ENCODE measurements around the gene C5. TPM values are rescaled to one million over a fixed set of nuclear protein-coding genes. Genes with fewer than 3 reads are reported as not detected.

C5 gene
- total and polyA plus RNA-seq, 9 of the 15 experiments (the other 6 are each of a cell fraction or from before 2014, with no cell fraction given) = 0.08 to 0.91 (median 0.42) TPM

- FAIRE-seq = no peak
- H3K9ac ChIP-seq (ENCODE audit: insufficient read depth in 1 of 2, low read depth in 2 of 2, low read length in 2 of 2) = no peak overlapping the region
- ATAC-seq = no peak
- no peaks in the 10 kb centered on the region for H3K79me2 ChIP-seq (ENCODE audit: control insufficient read depth, insufficient read depth, low read length)
- no peaks in the 10 kb centered on the region for H3K36me3 ChIP-seq (ENCODE audit: control insufficient read depth, insufficient read depth, low read length)
- H3K4me1 ChIP-seq (replicated peaks in 1 of 2; ENCODE audit: control insufficient read depth in 2 of 2, insufficient read depth in 2 of 2, low read length in 2 of 2) = peaks cover 0 to 2% of the 10 kb centered on the region in 2 experiments; a peak in 2 of 5 replicates
- H3K4me3 ChIP-seq = no peak overlapping the region
- TF ChIP-seq ZNF174 (CRISPR knock-in tag; IDR thresholded peaks at IDR 0.05) (no peak), ZNF316 (IDR thresholded peaks at IDR 0.05) (0 out of 2 replicates have a peak, but pooled peaks have one; percentile 17)
- H2AFZ ChIP-seq (ENCODE audit: low read depth, low read length) = no peak overlapping the region
- 4% methylated on average over 1 of the region's 1 CpG for WGBS (ENCODE audit: insufficient coverage, low coverage, missing lambda C conversion rate)
- DNase-seq (ENCODE audit: extremely low read depth in 1 of 4, low spot score in 3 of 4) = no peak
- no TSS peak for BruUV-seq (replicated peaks)
- H3K27ac ChIP-seq (ENCODE audit: extremely low read depth, low read depth, low read length) = no peak overlapping the region
- in situ Hi-C loops (cut with MboI) = no loop called here
- no peaks in the 10 kb centered on the region for H3K9me3 ChIP-seq (replicated peaks; ENCODE audit: control insufficient read depth, insufficient read depth, low read depth, low read length)
- no peaks in the 10 kb centered on the region for H4K20me1 ChIP-seq (replicated peaks; ENCODE audit: control insufficient read depth, insufficient read depth, low read length)
- ChIA-PET CTCF (ENCODE audit: low intra/inter-chr PET ratio) (no interaction called here), POLR2A (no interaction called here)
- H3K9me1 ChIP-seq (ENCODE audit: control insufficient read depth, insufficient read depth, low read length) = no peaks in the 10 kb centered on the region
- intact Hi-C loops (cut with micrococcal nuclease) = no loop called here
- H3K4me2 ChIP-seq (ENCODE audit: insufficient read depth, low read length) = no peak overlapping the region
- H3K27me3 ChIP-seq (ENCODE audit: control insufficient read depth in 2 of 2, insufficient read depth in 2 of 2, low read length in 2 of 2) = peaks cover 4 to 6% of the 10 kb centered on the region in 2 experiments; a peak in 2 of 5 replicates
Observed at GRCh38 chr9:120974921-120975320, 75.2 kb downstream of the C5 start.

- ChIA-PET POLR2A (interaction anchor here (1.1 kb wide), 1 partner anchor 9 kb away, joined by 3 read pairs; no protein-coding TSS in a partner anchor), CTCF (ENCODE audit: low intra/inter-chr PET ratio) (no interaction called here)
- H3K9me3 ChIP-seq (replicated peaks; ENCODE audit: control insufficient read depth, insufficient read depth, low read depth, low read length) = no peaks in the 10 kb centered on the region
- H3K79me2 ChIP-seq (ENCODE audit: control insufficient read depth, insufficient read depth, low read length) = no peaks in the 10 kb centered on the region
- no peak overlapping the region for H3K4me3 ChIP-seq
- no peak overlapping the region for H3K4me2 ChIP-seq (ENCODE audit: insufficient read depth, low read length)
- no peaks in the 10 kb centered on the region for H3K9me1 ChIP-seq (ENCODE audit: control insufficient read depth, insufficient read depth, low read length)
- DNase-seq (ENCODE audit: extremely low read depth in 1 of 4, low spot score in 3 of 4) = no peak
- no peak for FAIRE-seq
- H3K27me3 ChIP-seq (ENCODE audit: control insufficient read depth in 2 of 2, insufficient read depth in 2 of 2, low read length in 2 of 2) = peaks cover 4 to 6% of the 10 kb centered on the region in 2 experiments; a peak in 3 of 5 replicates
- in situ Hi-C loops (cut with MboI) = no loop called here
- H3K27ac ChIP-seq (ENCODE audit: extremely low read depth, low read depth, low read length) = no peak overlapping the region
- no peaks in the 10 kb centered on the region for H3K4me1 ChIP-seq (replicated peaks in 1 of 2; ENCODE audit: control insufficient read depth in 2 of 2, insufficient read depth in 2 of 2, low read length in 2 of 2)
- H2AFZ ChIP-seq (ENCODE audit: low read depth, low read length) = no peak overlapping the region
- peak; percentile 40; the same call in 1 of the 3 replicates for ATAC-seq
- TF ChIP-seq KDM1A (IDR thresholded peaks at IDR 0.05) (peak; percentile 35 to 50; a peak in 3 of 4 replicates), KDM2B (CRISPR knock-in tag; IDR thresholded peaks at IDR 0.05) (no peak), CGGBP1 (CRISPR knock-in tag; IDR thresholded peaks at IDR 0.05) (no peak), RCOR1 (IDR thresholded peaks at IDR 0.05; ENCODE audit: borderline replicate concordance in 1 of 2, low read depth in 2 of 2, low read length in 2 of 2) (peak in 1 of 2 experiments; percentile 47; a peak in 1 of 4 replicates), USF2 (CRISPR knock-in tag; IDR thresholded peaks at IDR 0.05) (no peak), ZBTB17 (CRISPR knock-in tag; IDR thresholded peaks at IDR 0.05) (0 out of 2 replicates have a peak, but pooled peaks have one; percentile 32), ZNF740 (CRISPR knock-in tag; IDR thresholded peaks at IDR 0.05) (no peak), ZNF740 (tag; IDR thresholded peaks at IDR 0.05) (no peak), CBFA2T3 (IDR thresholded peaks at IDR 0.05) (peak; percentile 29; the same call in 1 of the 2 replicates)
- BruUV-seq (replicated peaks) = no TSS peak
- intact Hi-C loops (cut with micrococcal nuclease) = no loop called here
- WGBS (ENCODE audit: insufficient coverage, low coverage, missing lambda C conversion rate) = 5% methylated on average over 2 of the region's 2 CpGs
- no peaks in the 10 kb centered on the region for H3K36me3 ChIP-seq (ENCODE audit: control insufficient read depth, insufficient read depth, low read length)
- no peak overlapping the region for H3K9ac ChIP-seq (ENCODE audit: insufficient read depth in 1 of 2, low read depth in 2 of 2, low read length in 2 of 2)
- H4K20me1 ChIP-seq (replicated peaks; ENCODE audit: control insufficient read depth, insufficient read depth, low read length) = no peaks in the 10 kb centered on the region
Observed at GRCh38 chr9:120974181-120974580, 75.9 kb downstream of the C5 start.
